ENCODE data around the gene DCP1A.

Gene DCP1A

GRCh38 chr3:53244271-53244670 lies 103.1 kb downstream of the DCP1A start:
- no peak for DNase-seq (ENCODE audit: low spot score)

GRCh38 chr3:53243785-53244184 lies 103.6 kb downstream of the DCP1A start:
- DNase-seq (ENCODE audit: low spot score) = no peak

GRCh38 chr3:53243165-53243564 lies 104.2 kb downstream of the DCP1A start:
- DNase-seq (ENCODE audit: low spot score) = no peak

GRCh38 chr3:53242642-53243041 lies 104.7 kb downstream of the DCP1A start:
- no peak for DNase-seq (ENCODE audit: low spot score)

- no peak for DNase-seq (ENCODE audit: low spot score)
Observed at GRCh38 chr3:53242155-53242554, 105.2 kb downstream of the DCP1A start.

- DNase-seq (ENCODE audit: low spot score) = no peak
Observed at GRCh38 chr3:53240989-53241972, 106.1 kb downstream of the DCP1A start.

- DNase-seq (ENCODE audit: low spot score) = no peak
Observed at GRCh38 chr3:53239800-53240199, 107.5 kb downstream of the DCP1A start.

GRCh38 chr3:53238886-53239285 lies 108.5 kb downstream of the DCP1A start:
- DNase-seq (ENCODE audit: low spot score) = no peak

- peak; percentile 97 for DNase-seq (ENCODE audit: low spot score)
Observed at GRCh38 chr3:53238051-53238850, 109.1 kb downstream of the DCP1A start.

- peak; percentile 86 for DNase-seq (ENCODE audit: low spot score)
Observed at GRCh38 chr3:53236112-53236841, 111.1 kb downstream of the DCP1A start.

- DNase-seq (ENCODE audit: low spot score) = no peak
Observed at GRCh38 chr3:53235545-53235944, 111.8 kb downstream of the DCP1A start.

GRCh38 chr3:53234841-53235232 lies 112.5 kb downstream of the DCP1A start:
- DNase-seq (ENCODE audit: low spot score) = no peak

- no peak for DNase-seq (ENCODE audit: low spot score)
Observed at GRCh38 chr3:53234130-53234840, 113.1 kb downstream of the DCP1A start.

Measured in COLO829 (cell line).